GM12801 (cell line): ENCODE data around the gene CEP112.

Experiments
- TF ChIP-seq, protein P1 (sequence below): IDR thresholded peaks from one replicate; pipeline ENCODE4 v1.5.1; 2011; ENCODE audit warnings: control low read depth; ENCODE audit not compliant: insufficient read length; ENCODE audit errors: extremely low read depth

Gene CEP112

DNA sequence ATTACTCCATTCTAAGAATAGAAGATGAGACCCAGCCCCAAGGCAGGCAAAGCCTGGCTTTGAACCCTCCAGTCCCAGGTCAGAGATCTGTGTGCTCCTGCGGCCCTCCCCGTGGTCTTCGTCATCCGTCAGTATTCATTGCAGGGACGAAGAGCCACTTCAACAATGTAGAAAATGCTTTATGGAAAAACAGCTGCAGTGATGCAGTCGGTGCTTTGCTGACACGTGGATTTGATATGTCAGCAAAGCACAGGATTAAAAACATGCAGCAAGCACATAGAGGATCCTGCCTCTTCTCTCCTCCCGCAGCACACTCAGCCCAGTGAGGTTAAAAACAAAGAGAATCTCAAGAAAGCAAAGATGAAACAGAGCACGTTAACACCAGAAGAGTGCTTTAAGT, 513.4 kb downstream of the CEP112 start:
- TF ChIP-seq, protein P1, sequence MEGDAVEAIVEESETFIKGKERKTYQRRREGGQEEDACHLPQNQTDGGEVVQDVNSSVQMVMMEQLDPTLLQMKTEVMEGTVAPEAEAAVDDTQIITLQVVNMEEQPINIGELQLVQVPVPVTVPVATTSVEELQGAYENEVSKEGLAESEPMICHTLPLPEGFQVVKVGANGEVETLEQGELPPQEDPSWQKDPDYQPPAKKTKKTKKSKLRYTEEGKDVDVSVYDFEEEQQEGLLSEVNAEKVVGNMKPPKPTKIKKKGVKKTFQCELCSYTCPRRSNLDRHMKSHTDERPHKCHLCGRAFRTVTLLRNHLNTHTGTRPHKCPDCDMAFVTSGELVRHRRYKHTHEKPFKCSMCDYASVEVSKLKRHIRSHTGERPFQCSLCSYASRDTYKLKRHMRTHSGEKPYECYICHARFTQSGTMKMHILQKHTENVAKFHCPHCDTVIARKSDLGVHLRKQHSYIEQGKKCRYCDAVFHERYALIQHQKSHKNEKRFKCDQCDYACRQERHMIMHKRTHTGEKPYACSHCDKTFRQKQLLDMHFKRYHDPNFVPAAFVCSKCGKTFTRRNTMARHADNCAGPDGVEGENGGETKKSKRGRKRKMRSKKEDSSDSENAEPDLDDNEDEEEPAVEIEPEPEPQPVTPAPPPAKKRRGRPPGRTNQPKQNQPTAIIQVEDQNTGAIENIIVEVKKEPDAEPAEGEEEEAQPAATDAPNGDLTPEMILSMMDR, result no peak

DNA sequence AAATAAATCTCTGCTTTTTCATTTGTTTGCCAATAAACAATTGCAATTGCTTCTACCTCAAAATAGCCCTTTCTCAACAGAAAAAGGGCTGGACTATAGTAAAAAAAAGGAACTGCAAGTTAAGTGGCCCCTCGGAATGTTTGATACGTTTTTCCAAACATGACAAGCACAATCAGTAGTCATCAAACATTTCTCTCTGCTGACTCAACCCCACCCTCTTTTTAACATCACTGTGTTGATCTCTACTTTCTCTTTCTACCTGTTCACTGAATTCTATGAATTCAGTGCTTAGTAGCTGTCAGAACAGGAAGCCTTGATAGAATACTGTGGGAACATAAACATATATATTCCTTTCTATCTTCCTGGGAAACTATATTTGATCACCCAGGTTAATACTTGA, 514.0 kb downstream of the CEP112 start:
- TF ChIP-seq, protein P1, result no peak

DNA sequence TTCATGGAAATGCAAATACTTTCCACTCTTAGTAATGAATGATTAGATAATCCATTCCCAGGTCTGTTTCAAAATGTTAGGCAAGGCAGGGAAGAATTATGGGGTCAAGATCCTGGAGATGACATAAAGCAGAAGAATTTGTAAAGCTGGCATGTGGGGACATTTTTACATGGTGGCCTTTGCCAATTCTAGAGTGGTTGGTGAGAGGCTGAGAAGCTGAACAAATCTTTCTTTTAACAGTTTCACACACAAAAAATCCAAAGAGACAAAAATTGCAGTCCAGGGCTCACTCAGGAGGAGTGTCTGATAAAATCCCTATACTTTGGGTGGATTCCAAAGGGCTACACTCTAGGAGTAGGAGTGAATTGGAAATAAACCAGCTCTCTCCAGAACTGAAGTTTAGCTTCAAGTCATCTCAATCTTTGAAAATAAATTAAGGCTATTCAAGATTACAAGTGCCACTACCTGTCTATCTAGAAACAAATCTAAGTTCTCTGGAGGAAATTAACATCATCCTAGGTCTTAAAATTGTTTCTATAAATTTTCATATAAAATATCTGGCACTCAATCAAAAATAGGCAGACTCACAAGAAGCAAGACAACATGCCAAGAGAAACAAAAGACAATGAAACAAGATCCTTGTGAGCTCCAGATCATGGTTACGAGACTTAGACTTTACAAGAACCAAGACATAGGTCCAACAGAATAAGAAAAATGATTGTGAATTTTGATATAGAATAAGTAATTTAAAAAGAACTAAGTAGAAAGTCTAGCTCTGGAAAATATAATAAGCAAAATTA, 517.5 kb downstream of the CEP112 start:
- TF ChIP-seq, protein P1, result no peak

DNA sequence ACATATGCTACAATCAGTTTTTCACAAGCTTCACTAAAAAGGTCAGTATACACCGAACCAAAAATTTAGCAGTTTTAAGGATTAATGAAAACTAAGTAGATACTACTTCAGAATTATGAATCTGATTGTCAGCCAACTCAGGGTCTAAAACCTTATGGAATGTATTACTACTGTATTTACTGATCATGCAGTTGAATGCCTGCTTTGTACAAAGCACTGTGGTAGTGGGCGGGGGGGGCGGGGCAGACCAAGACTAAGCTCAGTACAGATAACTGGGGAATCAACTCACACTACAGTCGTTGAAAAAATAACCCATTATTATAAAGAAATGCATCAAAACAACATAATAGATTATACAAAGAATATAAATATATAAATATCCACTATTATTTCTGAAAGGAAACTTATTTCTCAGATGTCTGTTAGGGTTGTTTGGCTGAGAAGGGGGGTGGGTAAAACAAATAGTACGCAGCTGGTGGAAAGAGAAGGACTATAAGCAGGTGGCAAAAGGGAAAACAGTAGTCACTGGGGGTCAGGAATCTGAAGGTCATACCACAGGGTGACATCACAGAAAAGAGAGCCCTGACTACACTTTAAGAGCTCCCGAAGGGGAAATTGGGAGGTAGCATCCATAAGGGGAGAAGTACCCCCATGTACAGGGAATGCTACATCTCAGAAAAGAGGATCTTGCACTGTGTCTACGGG, 521.1 kb downstream of the CEP112 start:
- TF ChIP-seq, protein P1, result no peak

DNA sequence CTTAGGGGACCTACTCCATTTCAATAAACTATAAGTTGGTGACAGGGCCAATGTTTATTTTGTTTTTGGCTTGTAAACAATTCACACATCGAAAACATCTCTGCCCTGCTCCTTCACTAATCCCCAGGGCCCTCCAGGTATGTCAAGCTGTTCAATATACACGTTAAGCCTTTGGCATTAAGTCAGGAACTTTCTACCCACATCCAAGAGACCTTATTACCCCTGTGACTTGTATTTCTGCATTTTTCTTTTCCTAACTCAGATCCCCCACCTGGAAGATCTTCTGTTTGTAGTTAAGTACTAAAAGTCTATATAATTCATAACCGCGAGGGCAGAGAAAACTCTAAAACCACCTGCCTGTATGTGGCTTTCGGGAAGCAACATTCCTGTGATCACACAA, 523.7 kb downstream of the CEP112 start:
- TF ChIP-seq, protein P1, result no peak

DNA sequence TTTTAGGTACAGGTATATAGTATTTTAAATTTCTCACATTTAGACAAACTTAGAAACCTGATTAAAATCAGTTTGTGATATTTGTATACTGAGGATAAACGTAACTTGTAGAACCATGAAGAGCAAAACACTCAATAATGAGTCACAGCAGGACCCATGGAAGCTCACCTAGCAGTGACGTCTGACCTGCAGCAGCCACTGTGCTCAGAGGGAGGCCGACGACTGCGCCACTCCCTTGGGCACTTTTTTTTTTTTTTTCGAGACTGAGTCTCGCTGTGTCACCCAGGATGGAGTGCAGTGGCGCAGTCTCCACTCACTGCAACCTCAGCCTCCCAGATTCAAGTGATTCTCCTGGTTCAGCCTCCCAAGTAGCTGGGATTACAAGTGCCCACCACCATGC, 524.3 kb downstream of the CEP112 start:
- TF ChIP-seq, protein P1, result no peak

DNA sequence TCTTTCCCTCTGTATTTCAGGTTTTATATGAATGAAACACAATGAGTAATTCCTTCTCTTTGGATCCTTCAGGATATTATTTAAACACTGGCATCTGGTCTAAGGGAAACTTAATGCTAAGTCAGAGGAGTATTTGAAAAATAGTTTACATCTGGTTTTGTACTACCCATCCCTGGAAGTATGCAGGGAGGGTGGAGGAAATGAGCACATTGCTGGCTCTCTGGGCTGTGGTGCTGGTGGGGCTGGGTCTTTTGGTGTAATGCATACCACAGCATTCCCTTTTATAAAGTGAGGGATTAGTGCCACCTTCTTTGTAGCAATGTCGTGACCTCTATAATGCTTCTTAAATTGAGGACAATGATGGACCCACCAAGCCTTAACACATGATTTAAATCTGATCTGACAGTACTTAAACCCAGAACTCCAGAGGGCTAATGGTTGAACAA, 525.0 kb downstream of the CEP112 start:
- TF ChIP-seq, protein P1, result no peak
